ENCODE results near the gene WDR1. TPM values are rescaled to one million over a fixed set of nuclear protein-coding genes. Genes with fewer than 3 reads are reported as not detected.

The WDR1 gene
- total and polyA plus RNA-seq, 2 donors (not counting 3 experiments of a cell fraction or from before 2014, with no cell fraction given) = 590 to 660 TPM

DNA sequence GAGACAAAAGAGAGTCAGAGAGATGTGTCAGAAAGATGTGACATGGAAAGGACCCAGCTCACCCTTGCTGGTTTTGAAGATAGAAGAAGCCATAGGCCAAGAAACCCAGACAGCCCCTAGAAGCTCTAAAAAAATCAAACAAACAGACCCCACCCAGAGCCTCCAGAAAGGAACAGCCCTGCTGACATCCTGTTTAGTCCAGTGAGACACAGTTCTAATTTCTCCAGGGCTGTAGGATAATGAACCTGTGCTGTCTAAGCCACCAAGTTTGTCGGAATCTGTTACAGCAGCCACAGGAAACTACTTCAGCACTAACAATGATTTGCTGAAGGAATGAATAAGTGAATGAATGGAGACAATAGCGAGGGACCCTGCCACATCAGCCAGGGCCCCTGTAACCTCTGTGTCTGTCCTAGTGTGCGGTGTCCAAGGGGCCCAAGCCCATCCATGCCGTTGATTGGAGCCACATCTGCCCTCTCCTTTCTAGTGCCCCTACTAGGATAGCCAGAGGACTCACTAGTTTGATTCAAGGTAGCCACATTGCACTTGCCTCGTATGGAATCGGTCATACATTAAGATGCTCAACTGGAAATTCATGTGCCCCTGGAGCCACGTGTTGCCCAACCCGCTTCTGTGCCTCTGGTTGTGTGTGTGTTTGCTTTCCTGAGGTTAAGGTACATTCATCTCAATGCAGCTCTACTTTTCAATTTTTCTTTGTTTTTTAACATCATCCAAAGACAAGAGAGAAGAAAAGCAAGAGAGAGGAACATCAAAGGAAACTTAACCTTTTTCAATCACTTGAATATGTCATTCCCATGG, 62.8 kb downstream of the WDR1 start:
- Histone ChIP-seq H2AFZ (ENCODE audit: low read depth, low read length) (no peak overlapping the region), H3K9me3 (replicated peaks; ENCODE audit: control insufficient read depth, insufficient read depth, low read length) (no peaks in the 10 kb centered on the region), H3K27ac (ENCODE audit: insufficient read depth, low read depth, low read length) (no peak overlapping the region), H3K79me2 (ENCODE audit: control insufficient read depth, insufficient read depth, low read length) (no peaks in the 10 kb centered on the region), H3K9me1 (replicated peaks; ENCODE audit: control insufficient read depth, extremely low read depth, insufficient read depth, low read length) (no peaks in the 10 kb centered on the region), H3K9ac (replicated peaks; ENCODE audit: extremely low read depth, insufficient read depth, low read length) (no peak overlapping the region), H3K36me3 (ENCODE audit: control insufficient read depth in 2 of 2, extremely low read depth in 1 of 2, insufficient read depth in 2 of 2, low read length in 2 of 2) (no peaks in the 10 kb centered on the region), H3K4me3 (replicated peaks in 1 of 3; ENCODE audit: insufficient read depth in 1 of 3, low read depth in 1 of 3, low read length in 3 of 3) (no peak overlapping the region), H3K4me1 (ENCODE audit: control insufficient read depth, extremely low read depth, insufficient read depth, low read length) (peaks cover 6% of the 10 kb centered on the region), H4K20me1 (replicated peaks; ENCODE audit: control insufficient read depth, extremely low read depth, insufficient read depth, low read length) (no peaks in the 10 kb centered on the region), H3K27me3 (ENCODE audit: control insufficient read depth in 2 of 2, insufficient read depth in 2 of 2, low read length in 2 of 2) (no peaks in the 10 kb centered on the region), H3K4me2 (ENCODE audit: insufficient read depth, low read length) (no peak overlapping the region)
- no peak for DNase-seq (ENCODE audit: low read depth, low spot score)
- POLR2A ChIA-PET = no interaction called here
- BruUV-seq (replicated peaks) = no TSS peak
- CTCF ChIA-PET = no interaction called here
- no peak for TF ChIP-seq EZH2 (IDR thresholded peaks at IDR 0.05; ENCODE audit: borderline replicate concordance, low read depth, low read length, severe bottlenecking)
- TF ChIP-seq POLR2A (IDR thresholded peaks at IDR 0.05; ENCODE audit: low read depth, low read length) = no peak
- TF ChIP-seq, protein P1, sequence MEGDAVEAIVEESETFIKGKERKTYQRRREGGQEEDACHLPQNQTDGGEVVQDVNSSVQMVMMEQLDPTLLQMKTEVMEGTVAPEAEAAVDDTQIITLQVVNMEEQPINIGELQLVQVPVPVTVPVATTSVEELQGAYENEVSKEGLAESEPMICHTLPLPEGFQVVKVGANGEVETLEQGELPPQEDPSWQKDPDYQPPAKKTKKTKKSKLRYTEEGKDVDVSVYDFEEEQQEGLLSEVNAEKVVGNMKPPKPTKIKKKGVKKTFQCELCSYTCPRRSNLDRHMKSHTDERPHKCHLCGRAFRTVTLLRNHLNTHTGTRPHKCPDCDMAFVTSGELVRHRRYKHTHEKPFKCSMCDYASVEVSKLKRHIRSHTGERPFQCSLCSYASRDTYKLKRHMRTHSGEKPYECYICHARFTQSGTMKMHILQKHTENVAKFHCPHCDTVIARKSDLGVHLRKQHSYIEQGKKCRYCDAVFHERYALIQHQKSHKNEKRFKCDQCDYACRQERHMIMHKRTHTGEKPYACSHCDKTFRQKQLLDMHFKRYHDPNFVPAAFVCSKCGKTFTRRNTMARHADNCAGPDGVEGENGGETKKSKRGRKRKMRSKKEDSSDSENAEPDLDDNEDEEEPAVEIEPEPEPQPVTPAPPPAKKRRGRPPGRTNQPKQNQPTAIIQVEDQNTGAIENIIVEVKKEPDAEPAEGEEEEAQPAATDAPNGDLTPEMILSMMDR (IDR thresholded peaks at IDR 0.05; ENCODE audit: extremely low read depth in 1 of 2, insufficient read depth in 1 of 2, low read depth in 1 of 2, low read length in 2 of 2) = no peak
- no peak for TF ChIP-seq POLR2AphosphoS5 (IDR thresholded peaks at IDR 0.05; ENCODE audit: insufficient read depth, low read depth, low read length)
- TF ChIP-seq MYC (IDR thresholded peaks at IDR 0.05; ENCODE audit: low read depth, low read length) = no peak
- TF ChIP-seq FOS (IDR thresholded peaks at IDR 0.05; ENCODE audit: borderline replicate concordance, insufficient read depth, low read length) = no peak
- TF ChIP-seq, protein P2, sequence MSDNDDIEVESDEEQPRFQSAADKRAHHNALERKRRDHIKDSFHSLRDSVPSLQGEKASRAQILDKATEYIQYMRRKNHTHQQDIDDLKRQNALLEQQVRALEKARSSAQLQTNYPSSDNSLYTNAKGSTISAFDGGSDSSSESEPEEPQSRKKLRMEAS (IDR thresholded peaks at IDR 0.05; ENCODE audit: insufficient read depth, insufficient read length) = no peak
- TF ChIP-seq JUN (IDR thresholded peaks at IDR 0.05; ENCODE audit: borderline replicate concordance, insufficient read depth, insufficient read length, low read depth) = no peak
- TF ChIP-seq GATA2 (IDR thresholded peaks at IDR 0.05; ENCODE audit: insufficient read depth, insufficient read length, low read depth, low read length) = no peak
- dilution Hi-C loops (cut with MboI; ENCODE audit: extremely low pct_ligation_motif_present, low sequenced_read_pairs) (no loop called here), intact Hi-C loops (cut with micrococcal nuclease) (no loop called here)
- FAIRE-seq = no peak
